ENCODE data around the gene BUD31. TPM values are rescaled to one million over a fixed set of nuclear protein-coding genes. Genes with fewer than 3 reads are reported as not detected.
A peak's percentile ranks its signal among the peaks of the same experiment; 100 is the strongest.

BUD31 gene
- total and polyA plus RNA-seq, 9 of the 15 experiments (the other 6 are each of a cell fraction or from before 2014, with no cell fraction given) = 105 to 342 (median 247) TPM

GRCh38 chr7:99380032-99380822 is 28.5 kb upstream of the BUD31 start:
- Histone ChIP-seq H3K27me3 (ENCODE audit: control insufficient read depth in 2 of 2, insufficient read depth in 2 of 2, low read length in 2 of 2) (no peaks in the 10 kb centered on the region), H3K9me1 (ENCODE audit: control insufficient read depth, insufficient read depth, low read length) (peaks cover 6% of the 10 kb centered on the region), H3K36me3 (ENCODE audit: control insufficient read depth, insufficient read depth, low read length) (peaks cover 67% of the 10 kb centered on the region), H4K20me1 (replicated peaks; ENCODE audit: control insufficient read depth, insufficient read depth, low read length) (peaks cover 23% of the 10 kb centered on the region; the same call in 1 of the 2 replicates), H3K27ac (ENCODE audit: extremely low read depth, low read depth, low read length) (peak overlapping the region; percentile 73), H3K9me3 (replicated peaks; ENCODE audit: control insufficient read depth, insufficient read depth, low read depth, low read length) (no peaks in the 10 kb centered on the region), H3K4me3 (peak overlapping the region; percentile 10; the same call in 1 of the 2 replicates), H3K79me2 (ENCODE audit: control insufficient read depth, insufficient read depth, low read length) (peaks cover 80% of the 10 kb centered on the region), H3K9ac (ENCODE audit: insufficient read depth in 1 of 2, low read depth in 2 of 2, low read length in 2 of 2) (peak overlapping the region; percentile 64 to 82), H2AFZ (ENCODE audit: low read depth, low read length) (peak overlapping the region; percentile 25; the same call in 1 of the 2 replicates), H3K4me1 (replicated peaks in 1 of 2; ENCODE audit: control insufficient read depth in 2 of 2, insufficient read depth in 2 of 2, low read length in 2 of 2) (peaks cover 27 to 57% of the 10 kb centered on the region in 2 experiments), H3K4me2 (ENCODE audit: insufficient read depth, low read length) (peak overlapping the region; percentile 88)
- in situ Hi-C loops (cut with MboI) (no loop called here), intact Hi-C loops (cut with micrococcal nuclease) (no loop called here)
- CTCF ChIA-PET (ENCODE audit: low intra/inter-chr PET ratio) = no interaction called here
- FAIRE-seq = peak; percentile 96
- DNase-seq (ENCODE audit: extremely low read depth in 1 of 4, low spot score in 3 of 4) = peak; percentile 56 to 84 (median 66)
- ATAC-seq = peak; percentile 80
- POLR2A ChIA-PET = interaction anchor here (0.7 to 1.4 kb wide), 2 partner anchors 10 to 11 kb away, joined by 3 to 4 read pairs; no protein-coding TSS in a partner anchor
- WGBS (ENCODE audit: insufficient coverage, low coverage, missing lambda C conversion rate) = 18% methylated on average over 12 of the region's 12 CpGs
- BruUV-seq (replicated peaks) = TSS peak; percentile 3
- TF ChIP-seq, protein P1, sequence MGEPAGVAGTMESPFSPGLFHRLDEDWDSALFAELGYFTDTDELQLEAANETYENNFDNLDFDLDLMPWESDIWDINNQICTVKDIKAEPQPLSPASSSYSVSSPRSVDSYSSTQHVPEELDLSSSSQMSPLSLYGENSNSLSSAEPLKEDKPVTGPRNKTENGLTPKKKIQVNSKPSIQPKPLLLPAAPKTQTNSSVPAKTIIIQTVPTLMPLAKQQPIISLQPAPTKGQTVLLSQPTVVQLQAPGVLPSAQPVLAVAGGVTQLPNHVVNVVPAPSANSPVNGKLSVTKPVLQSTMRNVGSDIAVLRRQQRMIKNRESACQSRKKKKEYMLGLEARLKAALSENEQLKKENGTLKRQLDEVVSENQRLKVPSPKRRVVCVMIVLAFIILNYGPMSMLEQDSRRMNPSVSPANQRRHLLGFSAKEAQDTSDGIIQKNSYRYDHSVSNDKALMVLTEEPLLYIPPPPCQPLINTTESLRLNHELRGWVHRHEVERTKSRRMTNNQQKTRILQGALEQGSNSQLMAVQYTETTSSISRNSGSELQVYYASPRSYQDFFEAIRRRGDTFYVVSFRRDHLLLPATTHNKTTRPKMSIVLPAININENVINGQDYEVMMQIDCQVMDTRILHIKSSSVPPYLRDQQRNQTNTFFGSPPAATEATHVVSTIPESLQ (CRISPR knock-in tag; IDR thresholded peaks at IDR 0.05) = peak; percentile 88
- TF ChIP-seq SRF (CRISPR knock-in tag; IDR thresholded peaks at IDR 0.05) (peak in 1 of 2 experiments; percentile 42; a peak in 1 of 4 replicates), SAP30 (IDR thresholded peaks at IDR 0.05; ENCODE audit: borderline replicate concordance, insufficient read depth, low read depth, low read length, poor library complexity, severe bottlenecking) (peak; percentile 53), BMI1 (IDR thresholded peaks at IDR 0.05; ENCODE audit: low read length) (no peak), CCAR2 (IDR thresholded peaks at IDR 0.05; ENCODE audit: low read depth, low read length) (no peak), XRCC5 (IDR thresholded peaks at IDR 0.05; ENCODE audit: low read depth, low read length) (peak; percentile 55; the same call in 1 of the 2 replicates), SIN3A (IDR thresholded peaks at IDR 0.05; ENCODE audit: borderline replicate concordance in 2 of 2, control insufficient read depth in 1 of 2, low read depth in 2 of 2, low read length in 2 of 2) (0 out of 4 replicates have a peak, but pooled peaks of 1 of the 2 experiments have one; percentile 30), ETV1 (tag; conservative IDR thresholded peaks at IDR 0.05; ENCODE audit: low read depth) (no peak), ZNF584 (CRISPR knock-in tag; IDR thresholded peaks at IDR 0.05; ENCODE audit: low read depth) (no peak), ZNF165 (CRISPR knock-in tag; IDR thresholded peaks at IDR 0.05; ENCODE audit: borderline replicate concordance) (0 out of 2 replicates have a peak, but pooled peaks have one; percentile 21), TAF15 (IDR thresholded peaks at IDR 0.05; ENCODE audit: low read depth, low read length) (no peak)
- TF ChIP-seq, protein P2, sequence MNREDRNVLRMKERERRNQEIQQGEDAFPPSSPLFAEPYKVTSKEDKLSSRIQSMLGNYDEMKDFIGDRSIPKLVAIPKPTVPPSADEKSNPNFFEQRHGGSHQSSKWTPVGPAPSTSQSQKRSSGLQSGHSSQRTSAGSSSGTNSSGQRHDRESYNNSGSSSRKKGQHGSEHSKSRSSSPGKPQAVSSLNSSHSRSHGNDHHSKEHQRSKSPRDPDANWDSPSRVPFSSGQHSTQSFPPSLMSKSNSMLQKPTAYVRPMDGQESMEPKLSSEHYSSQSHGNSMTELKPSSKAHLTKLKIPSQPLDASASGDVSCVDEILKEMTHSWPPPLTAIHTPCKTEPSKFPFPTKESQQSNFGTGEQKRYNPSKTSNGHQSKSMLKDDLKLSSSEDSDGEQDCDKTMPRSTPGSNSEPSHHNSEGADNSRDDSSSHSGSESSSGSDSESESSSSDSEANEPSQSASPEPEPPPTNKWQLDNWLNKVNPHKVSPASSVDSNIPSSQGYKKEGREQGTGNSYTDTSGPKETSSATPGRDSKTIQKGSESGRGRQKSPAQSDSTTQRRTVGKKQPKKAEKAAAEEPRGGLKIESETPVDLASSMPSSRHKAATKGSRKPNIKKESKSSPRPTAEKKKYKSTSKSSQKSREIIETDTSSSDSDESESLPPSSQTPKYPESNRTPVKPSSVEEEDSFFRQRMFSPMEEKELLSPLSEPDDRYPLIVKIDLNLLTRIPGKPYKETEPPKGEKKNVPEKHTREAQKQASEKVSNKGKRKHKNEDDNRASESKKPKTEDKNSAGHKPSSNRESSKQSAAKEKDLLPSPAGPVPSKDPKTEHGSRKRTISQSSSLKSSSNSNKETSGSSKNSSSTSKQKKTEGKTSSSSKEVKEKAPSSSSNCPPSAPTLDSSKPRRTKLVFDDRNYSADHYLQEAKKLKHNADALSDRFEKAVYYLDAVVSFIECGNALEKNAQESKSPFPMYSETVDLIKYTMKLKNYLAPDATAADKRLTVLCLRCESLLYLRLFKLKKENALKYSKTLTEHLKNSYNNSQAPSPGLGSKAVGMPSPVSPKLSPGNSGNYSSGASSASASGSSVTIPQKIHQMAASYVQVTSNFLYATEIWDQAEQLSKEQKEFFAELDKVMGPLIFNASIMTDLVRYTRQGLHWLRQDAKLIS (CRISPR knock-in tag; IDR thresholded peaks at IDR 0.05) = 0 out of 2 replicates have a peak, but pooled peaks have one; percentile 32
